Heart left ventricle (tissue), 16 donors: Measurements from ENCODE around the gene FRRS1L. TPM values are rescaled to one million over a fixed set of nuclear protein-coding genes. Genes with fewer than 3 reads are reported as not detected.

Experiments used
- ATAC-seq, 4 donors: fragments of 200-7000 bp; cut with Tn5 transposase; one replicate each; pipeline ENCODE4 v1.9.1; 2020 to 2022; ENCODE audit warnings: moderate library complexity in 4 of 4, mild to moderate bottlenecking in 3 of 4, moderate number of reproducible peaks in 1 of 4
- DNase-seq, 5 donors: peaks; one replicate each; pipeline ENCODE4 v3.0.0-alpha.2; 2020
- H3K27ac ChIP-seq, 12 donors: fragments of 200-600 bp; sonication (generic) in 4 of 12; one replicate each; pipeline versions ENCODE4 v1.5.0 to v1.8.0; 2016 to 2022; ENCODE audit warnings: mild to moderate bottlenecking in 2 of 12
- H3K27me3 ChIP-seq, 9 donors: fragments of 200-600 bp; sonication (generic) in 2 of 9; one replicate each; pipeline versions ENCODE4 v1.5.1 to v1.8.0; 2016 to 2022; ENCODE audit warnings: mild to moderate bottlenecking in 3 of 9
- H3K36me3 ChIP-seq, 9 donors: fragments of 200-600 bp; sonication (generic) in 2 of 9; one replicate each; pipeline versions ENCODE4 v1.5.0 to v1.8.0; 2018 to 2022; ENCODE audit warnings: mild to moderate bottlenecking in 2 of 9
- H3K4me1 ChIP-seq, 12 donors: fragments of 200-600 bp; sonication (generic) in 4 of 12; one replicate each; pipeline versions ENCODE4 v1.5.0 to v1.8.0; 2016 to 2022; ENCODE audit warnings: mild to moderate bottlenecking in 3 of 12
- H3K4me3 ChIP-seq, 12 donors: fragments of 200-600 bp; sonication (generic) in 4 of 12; one replicate each; pipeline versions ENCODE4 v1.5.0 to v1.8.0; 2017 to 2022; ENCODE audit warnings: mild to moderate bottlenecking in 9 of 12, moderate library complexity in 4 of 12
- H3K9me3 ChIP-seq, 12 donors: fragments of 200-600 bp; sonication (generic) in 4 of 12; one replicate each; pipeline versions ENCODE4 v1.5.0 to v1.8.0; 2016 to 2022; ENCODE audit warnings: mild to moderate bottlenecking in 1 of 12
- CTCF ChIP-seq, 12 donors: fragments of 200-600 bp; sonication (generic) in 4 of 12; IDR thresholded peaks; one replicate each; pipeline versions ENCODE4 v1.5.0 to v1.8.0; 2018 to 2022; ENCODE audit warnings: antibody characterized with exemption in 12 of 12, mild to moderate bottlenecking in 5 of 12
- POLR2A ChIP-seq, 2 donors: fragments of 450-650 bp; IDR thresholded peaks; one replicate each; pipeline ENCODE4 v1.6.1; 2017; ENCODE audit warnings: antibody characterized with exemption in 2 of 2, mild to moderate bottlenecking in 2 of 2, moderate library complexity in 2 of 2
- WGBS, 4 donors: extraction: QIAGEN DNeasy Blood & Tissue Kit in 2 of 4; methylation state at CpG; one replicate each; pipeline versions ENCODE4 v1.1.5 to v1.1.7; 2013 to 2018; 5-methylcytosine and 5-hydroxymethylcytosine counted together
- intact Hi-C, 10 donors: fragments of 100-400 bp; cut with DNase I; formaldehyde crosslinking; loops; one replicate each; pipeline versions ENCODE4 v1.11.1 to v1.14.2; 2022
- polyA plus RNA-seq, 2 donors: library from polyadenylated mRNA; stranded (reverse); fragments of 200-250 nt; gene quantifications; one replicate each; pipeline ENCODE4 v1.2.3, GENCODE V29; 2013
- total RNA-seq, 9 donors: library from RNA; depleted of rRNA in 2 of 9; stranded (reverse); fragments of >200 nt in 2 of 9; fragmentation: NEBNext Ultra II Directional in 3 of 9; extraction: Animal tissue kit (Norgen Biotek cat#: 25700) in 3 of 9; gene quantifications; one replicate each; pipeline versions ENCODE4 v1.1.0 to v1.2.4, GENCODE V29; 2016 to 2023
- donor health status: ischemic (EF 13 %, LVEDD 7.1; RV severe dilation, severe dysfunction).
- donor health status: healthy with polysubstance abuse.
- donor health status: DM: no; HTN: yes; CAD: no.
- donor health status: DM: no; HTN: no; CAD: no.
- donor health status: ischemic (EF 25% LVEDD 6.9; RV normal size, moderate dysfunction).
- donor health status: ischemic (EF 25% LVEDD 5.7; RV mildly dilated, moderate dysfunction).
- donor health status: healthy.
- donor health status: DM: yes; HTN: yes; CAD: no.
- donor health status: ischemic (EF 35%, LVEDD 5.7; RV mildly dilated, moderate dysfunction).
- donor health status: nonischemic (EF 11% LVEDD 7.7; RV severe dilation, severe dysfunction).
- donor health status: DM: yes; HTN: yes; CAD: no.
- donor health status: PGD.
- donor health status: ischemic (EF 29% LVEDD 5.4; RV normal size, mild dysfunction).
- donor health status: nonischemic (EF 23%, LVEDD 6.1; RV moderate dilation, normal function).

The FRRS1L gene
- total and polyA plus RNA-seq, 11 donors, result 0.04 to 2.5 (median 1.6) TPM

- Histone ChIP-seq H3K27me3 (peaks cover 0 to 4% (median 0%) of the 10 kb centered on the region in 9 donors), H3K9me3 (peaks cover 0 to 13% (median 5%) of the 10 kb centered on the region in 12 donors), H3K4me1 (no peaks in the 10 kb centered on the region), H3K4me3 (no peak overlapping the region), H3K36me3 (no peaks in the 10 kb centered on the region), H3K27ac (no peak overlapping the region)
- WGBS, 4 donors, result 79 to 84% (median 80%) methylated on average over 8 of the region's 8 CpGs
- no peak for DNase-seq
- intact Hi-C loops, result no loop called here
- TF ChIP-seq CTCF (IDR thresholded peaks at IDR 0.05), result no peak
- no peak for ATAC-seq
These were observed 10.3 kb downstream of the FRRS1L start for GRCh38 chr9:109156708-109157107.

GRCh38 chr9:109150925-109151545 lies 16.0 kb downstream of the FRRS1L start:
- ATAC-seq, result no peak

GRCh38 chr9:109149722-109150121 lies 17.3 kb downstream of the FRRS1L start:
- 84 to 90% (median 89%) methylated on average over 4 of the region's 4 CpGs for WGBS, 4 donors
- Histone ChIP-seq H3K4me1 (no peaks in the 10 kb centered on the region), H3K27ac (no peak overlapping the region), H3K36me3 (no peaks in the 10 kb centered on the region), H3K27me3 (no peaks in the 10 kb centered on the region), H3K9me3 (peaks cover 0 to 13% (median 5%) of the 10 kb centered on the region in 12 donors), H3K4me3 (no peak overlapping the region)
- intact Hi-C loops, result loop anchor here in 1 of 10 donors (10.0 kb wide), 1 partner anchor 55 kb away; no protein-coding TSS in a partner anchor
- no peak for TF ChIP-seq POLR2A (IDR thresholded peaks at IDR 0.05)
- no peak for TF ChIP-seq CTCF (IDR thresholded peaks at IDR 0.05)
- ATAC-seq, result no peak
- no peak for DNase-seq

More at GRCh38 chr9:109150925-109151545, 16.0 kb downstream of the FRRS1L start:
- Histone ChIP-seq H3K27me3 (no peaks in the 10 kb centered on the region), H3K36me3 (no peaks in the 10 kb centered on the region), H3K27ac (no peak overlapping the region), H3K4me3 (no peak overlapping the region), H3K9me3 (peaks cover 0 to 13% (median 5%) of the 10 kb centered on the region in 12 donors), H3K4me1 (no peaks in the 10 kb centered on the region)
- TF ChIP-seq CTCF (IDR thresholded peaks at IDR 0.05) (no peak), POLR2A (IDR thresholded peaks at IDR 0.05) (no peak)
- 93 to 97% (median 96%) methylated on average over 3 of the region's 3 CpGs for WGBS, 4 donors
- DNase-seq, result no peak
- intact Hi-C loops, result no loop called here

GRCh38 chr9:109149089-109149488 lies 18.0 kb downstream of the FRRS1L start:
- DNase-seq (no peak), ATAC-seq (no peak)
- TF ChIP-seq CTCF (IDR thresholded peaks at IDR 0.05) (no peak), POLR2A (IDR thresholded peaks at IDR 0.05) (no peak)
- 78 to 86% (median 83%) methylated on average over 5 of the region's 5 CpGs for WGBS, 4 donors
- no peak overlapping the region for H3K27ac ChIP-seq
- H3K36me3 ChIP-seq, result no peaks in the 10 kb centered on the region
- H3K27me3 ChIP-seq, result no peaks in the 10 kb centered on the region
- H3K9me3 ChIP-seq, result peaks cover 0 to 13% (median 5%) of the 10 kb centered on the region in 12 donors
- no peaks in the 10 kb centered on the region for H3K4me1 ChIP-seq
- H3K4me3 ChIP-seq, result no peak overlapping the region
- intact Hi-C loops, result loop anchor here in 1 of 10 donors (10.0 kb wide), 1 partner anchor 56 kb away; no protein-coding TSS in a partner anchor
